SKM-1 treated with dmso at 0.1 percent for 144 hours (cell line): ENCODE results near the gene COBL.

Experiments used
- DNase-seq: peaks from one replicate; lab custom pipeline; 2025; ENCODE audit not compliant: unreplicated experiment; lab: John Stamatoyannopoulos, UW

The COBL gene

DNA sequence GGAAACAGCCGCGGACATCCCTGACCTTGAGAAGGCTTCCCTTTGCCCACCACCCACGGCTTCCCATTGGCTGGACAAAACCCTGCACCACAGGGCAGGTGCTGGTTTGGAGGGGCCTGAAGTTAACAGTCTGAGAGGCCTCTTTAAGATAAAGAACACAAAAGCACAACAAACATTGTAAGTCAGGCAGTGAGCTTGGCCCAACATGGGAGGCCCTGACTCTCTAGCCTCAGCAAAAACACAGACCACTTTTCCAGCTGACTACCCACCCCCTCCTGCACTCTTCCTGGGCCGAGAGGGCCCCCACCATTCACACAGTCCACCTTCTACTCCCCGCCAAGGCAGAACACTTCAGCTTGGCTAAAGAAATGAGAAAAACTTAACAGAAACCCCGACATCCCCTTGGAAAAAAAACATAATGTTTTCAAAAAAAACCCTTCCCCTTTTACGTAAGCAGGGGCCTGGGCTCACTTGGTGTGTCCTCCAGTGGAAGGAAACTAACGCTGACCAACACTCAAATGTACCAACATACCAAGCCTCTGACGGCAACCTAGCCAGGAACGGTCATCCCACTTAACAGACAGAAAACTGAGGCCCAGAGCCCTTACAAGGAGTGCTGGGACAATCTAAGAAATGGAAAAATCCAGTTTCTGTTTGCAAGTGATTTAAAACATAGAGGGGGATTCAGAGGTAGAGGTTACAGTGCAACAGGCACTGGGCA is 80.9 kb downstream of the COBL start:
- no peak for DNase-seq

DNA sequence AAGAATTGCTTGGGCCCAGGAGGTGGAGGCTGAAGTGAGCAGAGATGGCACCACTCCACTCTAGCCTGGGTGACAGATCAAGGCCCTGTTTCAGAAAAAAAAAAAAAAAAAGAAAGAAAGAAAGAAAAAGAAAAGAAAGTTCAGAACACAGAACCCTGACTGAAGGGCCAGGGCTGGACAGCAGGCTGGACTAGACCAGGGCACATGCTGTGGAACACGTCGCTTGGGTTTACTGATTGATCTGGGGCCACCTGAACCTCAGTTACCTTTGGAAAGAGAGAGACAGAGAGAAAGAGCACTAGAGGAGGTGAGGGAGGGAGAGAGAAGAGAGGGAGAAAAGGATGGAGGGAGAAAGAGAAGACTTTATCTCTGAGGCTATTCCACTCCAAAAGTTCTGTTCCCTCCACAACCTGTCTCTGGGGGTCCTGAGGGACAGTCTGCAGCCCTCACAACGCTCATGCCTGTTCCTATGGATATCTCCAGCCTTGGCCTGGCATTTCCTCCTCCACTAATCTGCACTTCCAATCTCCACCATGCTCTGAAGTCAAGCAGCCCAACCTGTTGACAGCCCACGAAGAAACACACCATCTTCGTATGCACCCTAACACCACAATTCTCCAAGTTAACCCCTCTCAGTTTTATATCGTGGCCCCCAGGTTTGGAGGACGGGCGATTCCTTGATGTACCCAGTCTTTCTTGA is 81.8 kb downstream of the COBL start:
- no peak for DNase-seq

DNA sequence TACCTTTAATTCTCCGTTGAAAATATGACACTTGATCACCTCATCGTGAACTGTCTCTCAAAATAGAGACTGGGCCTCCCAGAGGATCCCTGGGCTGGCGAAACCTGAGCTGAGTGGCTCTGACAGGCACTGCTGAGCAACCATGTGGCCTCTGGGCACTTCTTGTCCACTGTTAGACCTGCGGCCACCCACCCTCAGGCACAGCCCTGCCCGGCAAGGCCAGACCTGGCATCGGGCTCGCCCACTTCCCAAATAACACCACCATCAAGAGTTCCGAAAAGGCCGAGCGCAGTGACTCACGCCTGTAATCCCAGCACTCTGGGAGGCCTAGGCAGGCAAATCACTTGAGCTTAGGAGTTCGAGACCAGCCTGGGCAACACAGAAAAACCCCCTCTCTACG is 82.5 kb downstream of the COBL start:
- DNase-seq = no peak

DNA sequence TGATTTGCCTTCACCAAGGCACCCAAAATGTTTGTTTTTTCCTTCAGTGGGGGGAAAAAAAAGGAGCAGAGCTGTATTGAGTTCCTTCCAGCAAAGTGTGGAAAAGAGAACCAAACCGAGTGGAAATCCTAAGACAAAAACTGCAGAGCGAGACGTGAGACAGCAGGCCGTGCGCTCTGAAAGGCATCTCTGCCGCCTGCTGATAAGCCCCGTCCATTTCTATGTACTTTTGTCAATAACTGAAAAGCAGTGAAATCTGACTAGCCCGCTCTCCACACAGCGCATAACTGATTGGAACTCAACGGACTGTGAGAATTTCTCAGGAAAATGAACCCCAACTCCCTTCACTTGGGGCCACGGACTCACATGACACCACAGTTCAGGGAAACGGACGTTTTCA is 83.2 kb downstream of the COBL start:
- DNase-seq = no peak

DNA sequence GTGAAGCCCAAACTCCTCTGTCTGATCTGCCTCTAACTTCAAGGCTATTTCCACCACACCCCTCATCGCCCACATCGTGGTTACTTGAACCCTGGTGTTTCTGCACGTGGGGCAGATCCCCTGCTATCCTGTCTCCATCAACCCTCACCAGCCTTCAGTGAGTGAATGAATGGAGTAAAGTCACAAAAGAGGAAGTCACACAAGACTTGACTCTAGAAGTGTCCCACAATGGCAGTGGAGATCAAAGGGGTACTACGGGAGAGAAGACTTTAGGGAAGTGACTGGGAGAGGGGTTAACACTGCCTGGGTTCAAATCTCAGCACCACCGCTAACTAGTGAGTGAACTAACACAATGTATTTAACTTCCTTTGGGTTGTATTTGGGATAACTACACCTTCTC is 85.9 kb downstream of the COBL start:
- no peak for DNase-seq

DNA sequence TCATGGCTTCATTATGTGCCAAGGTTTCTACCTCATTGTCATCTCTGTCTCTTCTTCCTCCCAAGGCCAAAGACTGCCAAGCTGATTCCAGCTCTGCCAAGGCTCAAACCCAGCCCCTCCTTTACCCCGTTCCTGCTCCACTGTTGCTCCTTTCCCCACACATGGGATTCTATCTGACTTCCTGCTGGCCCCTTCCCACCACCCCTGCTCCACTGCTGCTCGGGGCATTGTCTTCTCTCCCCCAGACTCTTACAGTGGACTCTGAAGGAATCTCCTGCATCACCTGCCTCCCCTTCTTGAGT is 86.3 kb downstream of the COBL start:
- DNase-seq = no peak

DNA sequence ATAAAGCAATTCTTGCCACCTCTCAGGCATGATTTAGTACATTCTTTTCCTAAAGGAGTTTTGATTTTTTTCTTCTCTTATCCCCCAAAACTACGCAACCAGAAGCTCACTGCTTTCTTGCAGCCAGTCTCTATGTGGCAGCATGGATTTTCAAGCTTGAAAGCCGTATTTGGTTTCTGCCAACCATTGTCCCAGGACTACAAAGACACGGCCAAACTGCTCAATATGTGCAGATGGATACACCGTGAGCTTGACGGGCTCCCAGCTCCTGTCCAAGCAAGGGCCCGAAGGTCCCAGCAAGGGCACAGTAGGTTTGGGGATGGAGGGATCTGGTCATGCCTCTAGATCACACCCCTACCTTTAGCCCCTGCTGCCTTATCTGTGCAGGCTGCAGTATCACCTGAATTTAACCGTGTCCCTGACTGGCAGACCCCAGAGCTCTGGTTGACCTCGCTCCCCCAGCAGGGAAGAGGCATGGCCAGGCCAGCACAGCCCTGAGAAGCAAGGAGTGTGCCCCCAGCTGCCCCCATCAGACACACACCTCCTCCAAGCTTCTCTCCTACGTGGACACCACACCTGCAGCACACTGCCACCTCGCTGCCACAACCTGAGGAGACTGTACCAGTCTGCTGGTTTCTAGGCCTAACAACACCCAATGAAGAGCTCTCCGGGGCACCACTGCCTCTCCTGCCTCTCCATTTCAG is 86.8 kb downstream of the COBL start:
- DNase-seq = no peak

DNA sequence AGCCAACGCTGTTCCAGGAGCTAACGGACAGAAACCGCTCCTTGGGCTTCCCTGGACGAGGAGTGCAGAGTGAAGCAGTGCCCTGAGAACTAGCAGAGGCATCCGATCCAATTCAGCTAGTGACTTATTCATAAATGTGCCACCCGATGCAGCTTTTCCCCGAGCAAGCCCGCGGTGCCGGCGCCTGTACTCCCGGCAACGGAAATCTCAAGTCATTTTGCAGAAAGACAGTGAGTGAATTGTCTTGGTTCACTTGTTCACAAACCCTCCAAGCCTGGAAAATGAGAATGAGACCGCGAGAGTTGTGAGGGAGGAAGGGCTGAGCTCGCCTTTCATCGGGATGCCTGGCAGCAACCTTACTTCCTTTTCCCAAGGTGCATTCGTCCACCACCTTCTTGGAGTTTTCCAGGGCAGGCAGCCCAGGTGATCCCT is 87.5 kb downstream of the COBL start:
- DNase-seq = no peak

DNA sequence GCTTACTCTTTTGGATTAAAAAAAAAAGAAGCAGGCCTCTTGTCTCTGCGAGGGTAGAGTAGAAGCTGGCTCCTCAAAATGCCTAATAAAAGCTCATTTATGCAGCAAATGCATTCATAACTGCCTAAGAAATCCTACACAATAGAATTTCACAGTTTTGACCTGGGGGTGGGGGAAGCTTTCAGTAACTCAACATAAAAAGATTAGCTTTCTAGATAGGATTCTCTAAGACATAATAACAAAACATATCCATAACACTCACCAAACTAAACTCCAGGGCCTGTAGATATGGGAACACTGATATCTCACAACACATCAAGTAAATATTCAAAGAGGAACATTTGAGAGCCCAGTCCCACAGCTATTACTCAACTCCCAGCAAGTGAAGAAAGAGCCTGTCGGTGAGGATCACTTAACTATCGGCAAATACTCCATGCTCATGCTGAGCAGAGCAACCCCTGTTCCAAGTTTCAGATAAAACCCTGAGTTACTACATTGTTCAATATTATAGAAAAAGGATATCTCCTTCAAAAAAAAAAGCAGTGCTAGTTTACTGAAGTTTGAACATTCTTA is 88.1 kb downstream of the COBL start:
- DNase-seq = peak; percentile 47

DNA sequence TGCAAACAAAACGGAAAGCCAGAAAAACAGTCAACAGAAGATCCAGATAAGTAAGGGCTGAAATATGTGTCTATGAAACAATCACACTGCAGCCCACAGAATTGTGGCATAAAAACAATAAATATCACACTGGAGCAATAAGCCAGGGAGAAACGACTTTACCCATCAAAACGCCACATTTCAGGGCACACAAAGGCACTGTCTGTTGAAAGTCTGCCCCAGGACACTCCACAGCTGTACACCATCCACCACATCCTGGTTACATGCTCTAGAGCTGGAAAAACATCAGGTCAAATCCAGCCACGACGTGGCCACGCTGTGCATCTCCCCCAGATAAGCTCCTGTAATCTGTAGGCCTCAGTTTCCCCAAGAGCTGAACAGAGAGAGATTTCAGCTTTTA is 88.7 kb downstream of the COBL start:
- DNase-seq = no peak

DNA sequence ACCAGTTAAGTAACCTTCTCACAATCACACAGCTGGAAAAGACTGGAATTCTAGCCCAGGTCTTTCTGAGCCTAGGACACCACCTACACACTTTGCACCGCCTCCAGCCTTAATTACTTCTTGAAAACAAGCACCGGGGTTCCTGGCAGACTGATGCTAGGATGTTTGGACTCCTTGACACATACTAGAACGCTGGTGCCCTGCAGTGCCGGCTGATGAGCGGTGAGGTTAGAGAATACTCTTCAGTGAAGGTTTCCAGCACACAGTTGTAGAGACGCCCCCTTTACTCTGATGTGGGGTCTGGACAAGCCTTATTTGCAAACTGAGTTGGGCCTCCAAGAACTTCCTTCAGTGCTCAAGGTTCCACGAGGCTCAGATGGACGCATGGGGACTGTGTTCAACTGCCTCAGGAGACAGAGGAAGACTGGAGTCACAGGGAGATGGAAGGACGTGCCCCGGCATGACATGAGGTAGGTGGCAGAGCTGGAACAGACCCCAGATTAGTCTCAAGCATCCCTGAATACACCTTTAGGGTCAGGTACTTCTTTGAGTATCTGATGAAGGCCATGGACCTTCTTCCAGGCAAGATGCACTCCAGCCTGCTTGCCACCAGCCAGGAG is 89.6 kb downstream of the COBL start:
- no peak for DNase-seq

DNA sequence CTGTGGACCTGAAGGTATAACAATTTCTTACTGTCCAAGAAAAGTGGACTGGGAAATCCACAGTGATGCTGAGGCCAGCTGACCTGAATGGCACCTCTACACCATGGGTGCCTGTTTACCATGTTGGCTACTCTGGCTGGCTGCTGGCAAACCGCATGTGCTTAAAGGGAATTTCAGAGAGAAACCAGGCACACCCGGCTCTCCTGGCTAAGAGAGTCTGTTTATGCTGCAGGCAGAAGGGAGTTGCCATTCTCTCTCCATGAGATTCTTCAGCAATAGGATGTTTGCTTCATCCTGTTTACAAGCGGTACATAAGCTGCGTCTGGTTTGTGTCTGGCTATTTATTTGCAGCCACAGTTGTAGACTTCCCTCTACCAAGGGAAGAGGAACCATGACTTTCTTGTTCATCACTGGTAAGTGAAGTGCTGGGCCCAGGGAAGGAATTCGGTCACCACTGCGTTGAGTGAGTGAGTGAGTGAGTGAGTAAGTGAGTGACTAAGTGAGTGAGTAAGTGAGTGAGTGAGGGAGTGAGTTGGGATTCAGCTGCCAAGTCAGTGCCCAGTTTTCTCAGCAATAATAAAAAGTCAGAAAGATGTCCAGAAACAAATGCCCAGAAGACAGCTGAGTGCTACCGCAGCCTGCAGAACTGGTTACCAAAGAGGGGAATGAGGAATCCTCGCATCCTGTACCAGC is 90.4 kb downstream of the COBL start:
- DNase-seq = no peak

DNA sequence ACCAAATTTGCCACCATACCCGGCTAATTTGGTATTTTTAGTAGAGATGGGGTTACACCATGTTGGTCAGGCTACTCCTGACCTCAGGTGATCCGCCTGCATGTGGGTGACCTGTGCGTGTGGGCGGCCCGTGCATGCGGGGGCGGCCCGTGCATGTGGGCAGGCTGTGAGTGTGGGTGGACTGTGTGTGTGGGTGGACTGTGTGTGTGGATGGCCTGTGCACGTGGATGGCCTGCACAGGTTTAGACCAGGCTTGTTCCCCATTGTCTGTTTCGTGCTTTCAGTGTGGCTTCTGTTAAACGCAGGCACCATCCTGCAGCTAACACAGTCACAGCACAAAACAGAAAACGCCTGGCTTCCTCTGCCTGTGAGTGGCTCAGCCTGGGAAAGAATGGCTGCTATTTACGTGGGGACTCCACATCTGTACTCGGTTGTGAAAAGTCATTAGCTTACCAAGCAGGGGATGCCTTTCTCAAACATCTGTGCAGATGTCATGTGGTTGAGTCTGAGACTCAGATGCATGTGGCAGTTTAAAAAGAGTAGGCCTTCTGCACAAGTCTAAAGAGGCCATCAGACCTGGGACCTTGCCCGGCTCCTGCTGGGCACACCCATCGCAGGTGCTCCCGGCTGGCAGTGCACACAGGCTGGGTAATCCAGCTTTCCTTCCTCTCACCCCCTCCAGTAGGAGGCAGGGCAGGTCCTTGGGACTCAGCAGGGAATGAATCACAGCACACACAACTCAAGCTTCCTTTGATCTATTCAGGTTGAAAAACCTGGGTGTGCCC is 91.6 kb downstream of the COBL start:
- DNase-seq = no peak

DNA sequence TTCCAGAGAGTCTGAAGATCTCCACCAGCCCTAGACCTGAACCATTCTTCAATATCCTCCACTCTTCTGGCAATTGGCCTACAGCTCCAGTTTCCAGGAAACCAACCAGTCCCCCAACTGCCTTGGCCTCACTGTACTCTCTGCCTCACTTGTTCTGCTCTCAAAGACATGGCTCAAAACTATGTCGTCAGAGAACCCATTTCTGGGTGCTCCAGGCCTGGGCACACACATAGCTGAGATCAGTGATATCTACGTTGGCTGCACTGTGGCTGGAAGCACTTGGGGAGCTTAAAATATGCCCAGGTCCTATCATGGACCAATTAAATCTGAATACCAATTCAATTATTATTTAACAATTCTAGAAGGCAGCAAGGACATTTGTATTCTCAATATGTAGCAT is 93.1 kb downstream of the COBL start:
- no peak for DNase-seq

DNA sequence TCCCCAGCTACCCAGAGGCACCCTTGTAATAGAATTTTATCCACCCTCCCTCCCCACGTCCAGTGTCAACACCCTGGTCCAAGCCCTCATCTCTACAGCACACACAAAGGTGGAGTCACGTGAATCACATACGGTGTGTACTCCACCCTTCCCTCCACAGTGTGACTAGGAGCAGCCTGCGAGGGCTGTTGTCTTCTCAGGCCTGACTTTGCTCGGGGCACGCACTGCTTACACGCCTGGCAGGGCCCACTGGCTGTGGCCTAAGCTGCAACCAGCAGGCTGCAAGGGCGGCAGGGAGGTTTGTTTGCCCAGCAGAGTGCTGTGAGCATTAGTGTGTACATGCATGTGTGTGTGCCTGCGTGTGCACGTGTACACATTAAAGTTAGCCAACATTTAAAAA is 93.7 kb downstream of the COBL start:
- DNase-seq = no peak

DNA sequence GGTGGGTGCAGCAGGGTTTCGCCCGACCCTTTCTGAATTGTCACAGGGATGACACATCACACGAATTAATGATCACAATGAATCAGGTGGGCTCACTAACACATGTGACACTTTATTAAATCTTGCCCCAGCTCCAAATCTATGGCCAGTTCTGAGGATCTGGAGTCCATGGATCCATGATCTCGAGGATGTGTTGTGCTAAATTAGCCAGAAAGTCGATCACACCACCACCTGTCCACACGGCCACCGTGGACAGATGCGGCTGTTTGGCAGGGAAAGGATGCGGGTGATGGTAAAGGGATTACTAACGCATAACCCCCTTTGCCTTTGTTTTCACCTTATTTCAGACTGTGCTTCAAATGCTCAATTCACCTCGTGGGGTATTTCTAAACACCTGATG is 96.4 kb downstream of the COBL start:
- DNase-seq = no peak

DNA sequence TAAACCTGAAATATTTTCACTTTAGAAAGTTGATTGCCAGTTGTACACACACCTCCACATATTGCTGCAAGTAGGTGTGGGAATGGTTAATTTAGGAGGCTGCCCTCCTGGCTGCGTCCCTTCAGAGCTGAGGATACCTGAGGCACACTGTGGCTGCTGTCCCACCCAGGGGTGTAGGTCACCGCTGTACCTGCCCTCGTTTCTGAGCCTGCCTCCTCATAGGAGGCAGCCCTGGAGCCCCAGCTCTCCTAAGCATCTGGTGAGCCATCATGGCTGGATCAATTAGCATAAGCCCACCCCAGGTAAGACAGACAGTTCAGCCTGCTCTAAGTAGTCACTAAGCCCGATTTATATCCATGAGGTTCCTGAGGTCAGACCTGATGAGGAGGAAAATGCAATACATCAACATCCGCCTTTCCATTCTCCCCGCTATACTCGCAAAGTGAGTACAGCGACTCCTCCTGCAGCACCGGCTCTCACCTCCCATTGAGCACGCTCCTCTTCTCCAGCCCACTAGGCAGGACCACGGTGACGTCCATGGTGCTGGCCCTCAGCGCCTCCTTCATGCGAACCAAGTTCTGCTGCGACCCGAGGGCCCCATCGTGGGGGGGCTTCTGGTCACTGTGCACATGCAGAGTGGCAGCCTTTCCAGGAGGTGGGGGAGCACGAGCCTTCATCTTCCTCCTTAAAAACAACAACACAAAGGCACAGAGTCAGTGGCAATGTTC is 97.2 kb downstream of the COBL start:
- DNase-seq = no peak

DNA sequence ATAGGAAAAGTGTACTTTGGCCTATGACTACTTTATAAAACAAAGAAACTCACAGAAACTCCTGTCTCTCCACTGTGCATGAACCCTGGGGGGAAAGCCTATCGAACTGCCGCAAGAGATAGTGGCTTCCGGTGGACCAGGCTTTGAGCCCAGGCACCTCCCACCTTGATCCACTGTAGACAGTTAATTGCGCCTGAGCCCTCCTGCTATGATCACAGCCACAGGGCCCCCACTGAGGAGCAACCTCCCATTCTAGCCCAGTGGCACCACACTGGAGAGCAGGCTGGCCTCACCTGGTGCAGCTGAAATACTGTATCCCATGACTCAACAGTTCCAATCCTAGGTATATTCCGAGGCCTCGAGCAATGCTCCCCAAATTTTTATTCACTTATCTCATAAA is 98.8 kb downstream of the COBL start:
- no peak for DNase-seq

DNA sequence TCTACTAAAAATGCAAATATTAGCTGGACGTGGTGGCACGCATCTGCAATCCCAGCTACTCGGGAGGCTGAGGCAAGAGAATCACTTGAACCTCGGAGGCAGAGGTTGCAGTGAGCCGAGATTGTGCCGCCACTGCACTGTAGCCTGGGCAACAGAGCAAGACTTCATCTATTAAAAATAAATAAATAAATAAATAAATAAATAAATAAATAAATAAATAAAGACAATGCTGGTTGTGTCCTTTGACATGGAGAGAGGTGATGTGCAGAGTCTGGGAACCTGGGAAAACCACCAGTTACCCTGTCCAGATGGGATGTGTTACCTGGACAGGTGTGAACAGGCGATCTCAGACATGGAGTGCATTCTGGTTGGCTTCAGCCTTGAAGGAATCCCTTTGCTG is 102.5 kb downstream of the COBL start:
- DNase-seq = no peak

DNA sequence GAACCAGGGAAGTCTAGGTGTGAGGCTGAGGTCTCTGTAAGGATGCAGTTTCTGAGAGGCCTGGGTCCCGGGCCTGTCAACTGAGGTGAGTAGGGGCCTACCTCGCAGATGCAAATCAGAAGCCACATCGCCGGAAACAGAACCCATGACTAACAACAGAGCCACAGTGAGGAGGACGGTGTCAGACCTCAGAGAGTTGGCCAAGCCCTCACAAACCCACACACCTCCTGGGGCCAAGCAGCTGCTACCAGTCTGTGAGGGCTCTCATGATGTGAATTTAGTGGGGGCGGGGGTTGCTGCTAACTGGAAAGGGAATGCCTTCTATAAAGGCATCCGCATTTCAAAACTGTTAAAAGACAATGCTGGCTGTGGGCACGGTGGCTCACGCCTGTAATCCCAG is 103.0 kb downstream of the COBL start:
- no peak for DNase-seq
